ENCODE measurements around the gene SLC29A3. TPM values are rescaled to one million over a fixed set of nuclear protein-coding genes. Genes with fewer than 3 reads are reported as not detected.

Gene SLC29A3
- total and polyA plus RNA-seq, 10 of the 15 experiments (the other 5 are each of a cell fraction or from before 2014, with no cell fraction given): 1.5 to 4.0 (median 2.7) TPM

- TF ChIP-seq ZNF687 (IDR thresholded peaks at IDR 0.05) (no peak), FOS (IDR thresholded peaks at IDR 0.05; ENCODE audit: borderline replicate concordance, extremely low read depth, insufficient read length) (no peak), BCLAF1 (IDR thresholded peaks at IDR 0.05) (no peak)
Observed at GRCh38 chr10:71336632-71337031, 17.6 kb downstream of the SLC29A3 start (continued).

- no peak for DNase-seq (ENCODE audit: low read depth, low spot score)
- RAD21 ChIA-PET (ENCODE audit: unreplicated experiment): interaction anchor here (0.9 to 1.1 kb wide), 2 partner anchors 18 to 40 kb away, joined by 3 read pairs; partner anchors contain the start of gene SLC29A3
- Histone ChIP-seq H2AFZ (ENCODE audit: control insufficient read depth, low read depth, low read length) (no peak overlapping the region), H4K20me1 (ENCODE audit: control insufficient read depth, insufficient read depth) (no peaks in the 10 kb centered on the region), H3K36me3 (ENCODE audit: control insufficient read depth in 2 of 2, insufficient read depth in 2 of 2, low read length in 1 of 2) (no peaks in the 10 kb centered on the region), H3K9ac (ENCODE audit: control insufficient read depth, insufficient read depth, low read length) (no peak overlapping the region), H3K4me2 (ENCODE audit: control insufficient read depth, insufficient read depth) (no peak overlapping the region), H3K4me3 (no peak overlapping the region), H3K4me1 (ENCODE audit: control insufficient read depth, insufficient read depth, low read length) (peaks cover 7% of the 10 kb centered on the region), H3K27ac (ENCODE audit: control insufficient read depth, insufficient read depth) (no peak overlapping the region), H3K79me2 (ENCODE audit: control insufficient read depth, insufficient read depth, low read length) (no peaks in the 10 kb centered on the region), H3K27me3 (replicated peaks in 1 of 2; ENCODE audit: control insufficient read depth in 2 of 2, insufficient read depth in 2 of 2, low read length in 1 of 2) (no peaks in the 10 kb centered on the region), H3K9me3 (replicated peaks; ENCODE audit: control insufficient read depth, insufficient read depth, low read length) (no peaks in the 10 kb centered on the region)
- CTCF ChIA-PET: interaction anchor here (0.7 to 1.5 kb wide), 2 partner anchors 14 to 28 kb away, joined by 3 read pairs; no protein-coding TSS in a partner anchor
- POLR2A ChIA-PET: no interaction called here
- no peak for ATAC-seq
- intact Hi-C loops (cut with micrococcal nuclease; ENCODE audit: unreplicated experiment) (no loop called here), in situ Hi-C loops (cut with MboI) (no loop called here)
- SMC1A ChIA-PET (ENCODE audit: uncharacterized antibody, unreplicated experiment): interaction anchor here (1.2 kb wide), 1 partner anchor 28 kb away, joined by 3 read pairs; no protein-coding TSS in a partner anchor
- no TSS peak for BruUV-seq (replicated peaks)
- FAIRE-seq: no peak
- 59% methylated on average over 13 of the region's 13 CpGs for WGBS (ENCODE audit: insufficient coverage, insufficient replicate concordance, low lambda C conversion rate, missing lambda C conversion rate)
- TF ChIP-seq SKIL (IDR thresholded peaks at IDR 0.05; ENCODE audit: low read depth, poor library complexity, severe bottlenecking) (no peak), CHD4 (IDR thresholded peaks at IDR 0.05) (no peak), E4F1 (IDR thresholded peaks at IDR 0.05; ENCODE audit: borderline replicate concordance, partially characterized antibody) (no peak), NFYB (IDR thresholded peaks at IDR 0.05; ENCODE audit: insufficient read depth, low read depth, low read length) (no peak), TBL1XR1 (IDR thresholded peaks at IDR 0.05; ENCODE audit: low read depth, low read length) (no peak), ETV6 (conservative IDR thresholded peaks at IDR 0.05 in 1 of 2, IDR thresholded peaks at IDR 0.05 in 1 of 2; ENCODE audit: borderline replicate concordance in 1 of 2, low read depth in 1 of 2) (no peak)
Observed at GRCh38 chr10:71337219-71337701, 18.2 kb downstream of the SLC29A3 start.

All from GM12878 (cell line).